Pancreas (tissue), 10 donors: ENCODE data around the gene TRIP4. TPM values are rescaled to one million over a fixed set of nuclear protein-coding genes. Genes with fewer than 3 reads are reported as not detected.
"Not testable (repeated sequence)": the region's sequence is repeated elsewhere in the genome, so short reads cannot be mapped to it uniquely, and the experiment has no call there.

Experiments used
- ATAC-seq, 4 donors: fragments of 200-7000 bp; cut with Tn5 transposase; one replicate each; pipeline versions ENCODE4 v1.8.0 to v1.9.1; 2020; ENCODE audit warnings: mild to moderate bottlenecking in 4 of 4, moderate library complexity in 4 of 4
- DNase-seq, 6 donors: peaks; one replicate each; pipeline ENCODE4 v3.0.0-alpha.2; 2020
- FAIRE-seq: peaks from 2 replicates; lab custom pipeline; 2012; peaks lifted over from hg19 to GRCh38; lab: Jason Lieb, UNC
- H3K27ac ChIP-seq, 4 donors: fragments of 200-600 bp; sonication (generic); 1 replicate in 3 of 4; 2 replicates in 1 of 4; pipeline versions ENCODE4 v1.5.0 to v1.8.0; 2020
- H3K27me3 ChIP-seq, 4 donors: fragments of 200-600 bp; one replicate each; pipeline ENCODE4 v1.8.0; 2021
- H3K36me3 ChIP-seq, 3 donors: fragments of 200-600 bp; sonication (generic) in 1 of 3; one replicate each; pipeline versions ENCODE4 v1.5.0 to v1.8.0; 2020 to 2021
- H3K4me1 ChIP-seq, 3 donors: fragments of 200-600 bp; one replicate each; pipeline ENCODE4 v1.8.0; 2021
- H3K4me3 ChIP-seq, 4 donors: fragments of 200-600 bp; sonication (generic) in 2 of 4; one replicate each; pipeline versions ENCODE4 v1.5.0 to v1.8.0; 2020 to 2021
- H3K9me3 ChIP-seq, 4 donors: fragments of 200-600 bp; one replicate each; pipeline ENCODE4 v1.8.0; 2021
- WGBS, 2 donors: extraction: QIAGEN DNeasy Blood & Tissue Kit; methylation state at CpG; one replicate each; pipeline ENCODE4 v1.1.7; 2013; 5-methylcytosine and 5-hydroxymethylcytosine counted together
- intact Hi-C, 3 donors: fragments of 100-400 bp; cut with DNase I; formaldehyde crosslinking; loops; one replicate each; pipeline versions ENCODE4 v1.11.1 to v1.14.2; 2022
- polyA plus RNA-seq, 2 donors: library from polyadenylated mRNA; stranded (reverse); fragments of 200-250 nt; gene quantifications; one replicate each; pipeline ENCODE4 v1.2.3, GENCODE V29; 2013
- total RNA-seq, 6 donors: library from RNA; stranded (reverse); fragmentation: NEBNext Ultra II Directional in 4 of 6; extraction: Animal tissue kit (Norgen Biotek cat#: 25700) in 4 of 6; gene quantifications; one replicate each; pipeline versions ENCODE4 v1.2.1 to v1.2.4, GENCODE V29; 2021 to 2023
- TF ChIP-seq, protein P1 (sequence below), 4 donors: fragments of 200-600 bp; sonication (generic) in 3 of 4; IDR thresholded peaks; one replicate each; pipeline versions ENCODE4 v1.5.0 to v1.8.0; 2021; ENCODE audit warnings: antibody characterized with exemption in 4 of 4
- donor health status: healthy with polysubstance abuse.
- donor health status: DM: no; HTN: no; CAD: no; lungs with moderate emphysema.
- donor health status: DM: no; HTN: no; CAD: no.
- donor health status: control.
- donor health status: control.
- donor health status: Bipolar disorder and iron deficiency.
- donor health status: DM: yes; HTN: yes; CAD: no.
- donor health status: DM: no; HTN: no; CAD: no.
- donor health status: DM: no; HTN: no; CAD: no.
- donor health status: DM: yes; HTN: yes; CAD: no.

The TRIP4 gene
- total and polyA plus RNA-seq, 8 donors = 9.1 to 17.5 (median 11.6) TPM

- TF ChIP-seq, protein P1, sequence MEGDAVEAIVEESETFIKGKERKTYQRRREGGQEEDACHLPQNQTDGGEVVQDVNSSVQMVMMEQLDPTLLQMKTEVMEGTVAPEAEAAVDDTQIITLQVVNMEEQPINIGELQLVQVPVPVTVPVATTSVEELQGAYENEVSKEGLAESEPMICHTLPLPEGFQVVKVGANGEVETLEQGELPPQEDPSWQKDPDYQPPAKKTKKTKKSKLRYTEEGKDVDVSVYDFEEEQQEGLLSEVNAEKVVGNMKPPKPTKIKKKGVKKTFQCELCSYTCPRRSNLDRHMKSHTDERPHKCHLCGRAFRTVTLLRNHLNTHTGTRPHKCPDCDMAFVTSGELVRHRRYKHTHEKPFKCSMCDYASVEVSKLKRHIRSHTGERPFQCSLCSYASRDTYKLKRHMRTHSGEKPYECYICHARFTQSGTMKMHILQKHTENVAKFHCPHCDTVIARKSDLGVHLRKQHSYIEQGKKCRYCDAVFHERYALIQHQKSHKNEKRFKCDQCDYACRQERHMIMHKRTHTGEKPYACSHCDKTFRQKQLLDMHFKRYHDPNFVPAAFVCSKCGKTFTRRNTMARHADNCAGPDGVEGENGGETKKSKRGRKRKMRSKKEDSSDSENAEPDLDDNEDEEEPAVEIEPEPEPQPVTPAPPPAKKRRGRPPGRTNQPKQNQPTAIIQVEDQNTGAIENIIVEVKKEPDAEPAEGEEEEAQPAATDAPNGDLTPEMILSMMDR (IDR thresholded peaks at IDR 0.05) = no peak
- no peaks in the 10 kb centered on the region for H3K36me3 ChIP-seq
- peak within 1 kb of the TSS; percentile 20 to 52 (median 36) for H3K4me3 ChIP-seq
- peaks cover 0 to 6% (median 0%) of the 10 kb centered on the region in 3 donors for H3K4me1 ChIP-seq
- DNase-seq (peak; percentile 84 to 94 (median 88)), FAIRE-seq (peak; percentile 91), ATAC-seq (peak; percentile 100)
- intact Hi-C loops = no loop called here
- no peak within 1 kb of the TSS for H3K27ac ChIP-seq
- no peaks in the 10 kb centered on the region for H3K27me3 ChIP-seq
- 0 to 1% methylated on average over 38 of the region's 38 CpGs for WGBS, 2 donors
- no peaks in the 10 kb centered on the region for H3K9me3 ChIP-seq
Observed at GRCh38 chr15:64381000-64381751, 6.5 kb upstream of the TRIP4 start, which contains the start of gene PCLAF. Gene PCLAF, minus strand, starts transcription at chr15:64381441. Its CDS starts 70 bp downstream, at chr15:64381371.

DNA sequence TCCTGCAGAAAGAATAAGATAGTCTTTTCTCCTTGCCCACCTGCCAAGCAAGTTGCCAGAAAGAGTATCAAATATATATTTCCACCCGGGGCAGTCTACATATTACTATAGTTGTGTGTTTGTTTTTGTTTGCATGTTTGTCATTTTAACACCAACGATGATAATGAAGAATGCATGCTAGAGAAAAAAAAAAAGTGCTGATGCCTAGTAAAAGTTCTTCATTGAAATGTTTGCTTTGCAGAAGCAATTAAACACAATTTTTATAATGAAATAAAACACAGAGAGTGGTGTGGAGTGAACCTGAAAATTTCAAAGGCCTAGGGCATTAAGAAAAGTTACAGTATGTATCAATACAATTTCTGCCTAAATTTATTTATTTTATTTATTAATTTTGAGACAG, 3.9 kb upstream of the TRIP4 start:
- no peak for FAIRE-seq
- 82 to 83% methylated on average over 2 of the region's 2 CpGs for WGBS, 2 donors
- DNase-seq = no peak
- H3K36me3 ChIP-seq = no peaks in the 10 kb centered on the region
- TF ChIP-seq, protein P1 (IDR thresholded peaks at IDR 0.05) = no peak
- no peak overlapping the region for H3K4me3 ChIP-seq
- H3K9me3 ChIP-seq = no peaks in the 10 kb centered on the region
- H3K27ac ChIP-seq = no peak overlapping the region
- H3K4me1 ChIP-seq = peaks cover 0 to 6% (median 4%) of the 10 kb centered on the region in 3 donors
- no peak for ATAC-seq
- no peaks in the 10 kb centered on the region for H3K27me3 ChIP-seq
- intact Hi-C loops = no loop called here

DNA sequence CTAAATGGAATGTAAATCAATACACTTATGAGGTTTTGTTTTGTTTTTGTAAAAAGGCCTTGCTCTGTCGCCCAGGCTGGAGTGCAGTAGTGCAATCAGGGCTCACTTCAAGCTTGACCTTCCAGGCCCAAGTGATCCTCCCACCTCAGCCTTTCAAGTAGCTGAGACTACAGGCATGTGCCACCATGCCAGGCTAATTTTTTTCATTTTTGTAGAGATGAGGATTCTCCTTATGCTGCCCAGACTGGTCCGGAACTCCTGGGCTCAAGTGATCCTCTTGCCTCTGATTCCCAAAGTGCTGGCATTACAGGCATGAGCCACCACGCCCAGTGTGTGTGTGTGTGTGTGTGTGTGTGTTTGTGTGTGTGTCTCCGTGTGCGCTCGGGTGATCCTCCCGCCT, 1.3 kb upstream of the TRIP4 start:
- Histone ChIP-seq H3K4me1 (peaks cover 0 to 6% (median 4%) of the 10 kb centered on the region in 3 donors), H3K27ac (no peak overlapping the region), H3K4me3 (no peak overlapping the region), H3K9me3 (no peaks in the 10 kb centered on the region), H3K36me3 (no peaks in the 10 kb centered on the region), H3K27me3 (no peaks in the 10 kb centered on the region)
- no peak for ATAC-seq
- WGBS, 2 donors = 92 to 95% methylated on average over 7 of the region's 7 CpGs
- DNase-seq = peak in 1 of 6 donors; percentile 22
- intact Hi-C loops = no loop called here
- no peak for FAIRE-seq
- TF ChIP-seq, protein P1 (IDR thresholded peaks at IDR 0.05) = no peak

DNA sequence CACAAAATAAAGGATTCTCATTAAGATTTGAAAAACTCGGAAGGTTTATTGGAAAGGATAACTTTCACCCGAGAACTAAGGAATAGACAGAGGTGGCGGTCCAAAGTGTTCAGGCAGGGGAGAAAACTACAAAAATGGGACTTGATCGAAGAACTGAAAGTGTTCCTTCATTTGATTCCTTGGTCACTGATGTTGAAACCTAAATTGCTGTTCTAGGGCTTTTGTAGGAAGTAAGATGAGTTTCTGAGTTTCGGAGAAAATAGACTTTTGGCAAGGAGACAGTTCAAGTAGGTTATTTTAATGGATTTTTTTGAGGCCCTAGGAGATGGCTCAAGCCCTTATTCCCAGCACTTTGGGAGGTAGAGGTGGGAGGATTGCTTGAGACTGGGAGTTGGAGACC, 1.4 kb downstream of the TRIP4 start:
- FAIRE-seq (no peak), ATAC-seq (no peak), DNase-seq (no peak)
- Histone ChIP-seq H3K27me3 (no peaks in the 10 kb centered on the region), H3K4me3 (no peak overlapping the region), H3K27ac (no peak overlapping the region), H3K9me3 (no peaks in the 10 kb centered on the region), H3K36me3 (peaks cover 0 to 3% (median 0%) of the 10 kb centered on the region in 3 donors), H3K4me1 (peaks cover 0 to 4% (median 3%) of the 10 kb centered on the region in 3 donors)
- WGBS, 2 donors = 92 to 93% methylated on average over 5 of the region's 5 CpGs
- TF ChIP-seq, protein P1 (IDR thresholded peaks at IDR 0.05) = no peak
- intact Hi-C loops = no loop called here

- H3K4me1 ChIP-seq, ATAC-seq, DNase-seq, intact Hi-C loops, H3K27me3 ChIP-seq, H3K4me3 ChIP-seq, H3K27ac ChIP-seq, FAIRE-seq, H3K9me3 ChIP-seq: not testable (repeated sequence)
- WGBS, 2 donors = 81 to 83% methylated on average over 3 of the region's 3 CpGs
- H3K36me3 ChIP-seq = peaks cover 0 to 34% (median 5%) of the 10 kb centered on the region in 3 donors
Observed at GRCh38 chr15:64392471-64392870, 4.8 kb downstream of the TRIP4 start.
